GM12891 (cell line): Measurements from ENCODE around the gene MRPL28.

ENCODE experiments used
- DNase-seq: peaks from one replicate; pipeline ENCODE4 v3.0.0; 2011; ENCODE audit warnings: low spot score; ENCODE audit not compliant: insufficient read length
- FAIRE-seq: peaks from 2 replicates; lab custom pipeline; 2011; peaks lifted over from hg19 to GRCh38; lab: Jason Lieb, UNC
- PAX5 ChIP-seq: IDR thresholded peaks from 2 replicates; pipeline ENCODE4 v1.6.1; 2011; ENCODE audit warnings: low read length, moderate library complexity, mild to moderate bottlenecking; ENCODE audit not compliant: insufficient read depth, severe bottlenecking
- POLR2A ChIP-seq: IDR thresholded peaks from 2 replicates; pipeline ENCODE4 v1.6.1; 2011; ENCODE audit warnings: low read depth, low read length, control low read depth
- POLR2AphosphoS5 ChIP-seq: IDR thresholded peaks from 2 replicates; pipeline ENCODE4 v1.6.1; 2011; ENCODE audit warnings: low read depth, low read length, control low read depth
- POU2F2 ChIP-seq: IDR thresholded peaks from 2 replicates; pipeline ENCODE4 v1.6.1; 2011; ENCODE audit warnings: low read depth, mild to moderate bottlenecking, control low read depth, low read length, moderate library complexity
- SPI1 ChIP-seq: IDR thresholded peaks from 2 replicates; pipeline ENCODE4 v1.6.1; 2011; ENCODE audit warnings: low read depth, low read length, control low read depth
- TAF1 ChIP-seq: IDR thresholded peaks from 2 replicates; pipeline ENCODE4 v1.6.1; 2011; ENCODE audit warnings: low read depth, low read length, control low read depth

MRPL28 gene

DNA sequence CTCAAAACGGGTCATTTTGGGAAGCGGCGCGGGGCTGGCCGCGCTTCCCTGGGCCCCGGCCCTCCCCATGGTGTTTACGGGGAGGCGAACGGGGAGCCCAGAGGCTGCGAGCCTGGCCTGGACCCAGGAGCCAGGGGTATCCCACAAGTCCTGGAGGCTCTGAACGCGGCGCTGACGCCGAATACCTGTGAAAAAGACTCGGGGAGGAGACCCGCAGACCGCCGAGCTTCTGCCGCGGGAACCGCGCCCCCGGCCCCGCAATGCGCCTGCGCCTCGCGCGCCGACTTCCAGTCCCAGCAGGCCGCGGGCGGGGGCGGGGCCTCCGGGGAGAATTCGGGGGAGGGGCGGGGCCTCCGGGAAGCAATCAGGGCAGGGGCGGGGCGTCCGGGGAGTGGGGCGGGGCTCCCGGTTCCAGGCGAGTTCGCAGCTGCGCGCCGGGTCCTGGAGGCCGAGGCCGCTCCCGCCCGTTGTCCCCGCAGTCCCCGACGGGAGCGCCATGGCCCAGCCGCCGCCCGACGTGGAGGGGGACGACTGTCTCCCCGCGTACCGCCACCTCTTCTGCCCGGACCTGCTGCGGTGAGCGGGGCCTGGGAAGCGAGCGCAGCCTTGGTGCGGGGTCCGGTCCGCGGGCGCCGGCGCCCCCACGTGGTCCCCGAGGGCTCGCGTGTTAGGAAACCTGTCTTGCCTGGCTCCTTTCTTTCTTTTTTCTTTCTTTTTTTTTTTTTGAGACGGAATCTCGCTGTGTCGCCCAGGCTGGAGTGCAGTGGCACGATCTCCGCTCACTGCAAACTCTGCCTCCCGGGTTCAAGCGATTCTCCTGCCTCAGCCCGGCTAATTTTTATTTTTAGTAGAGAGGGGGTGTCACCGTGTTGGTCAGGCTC, 31.4 kb upstream of the MRPL28 start, which contains the start of gene DECR2:
Gene DECR2 (plus strand): TSS at position 418 of the 881 bp plus-strand sequence. CDS start 79 bp downstream, at position 497.
- FAIRE-seq: peak; percentile 82
- peak; percentile 98 for DNase-seq

DNA sequence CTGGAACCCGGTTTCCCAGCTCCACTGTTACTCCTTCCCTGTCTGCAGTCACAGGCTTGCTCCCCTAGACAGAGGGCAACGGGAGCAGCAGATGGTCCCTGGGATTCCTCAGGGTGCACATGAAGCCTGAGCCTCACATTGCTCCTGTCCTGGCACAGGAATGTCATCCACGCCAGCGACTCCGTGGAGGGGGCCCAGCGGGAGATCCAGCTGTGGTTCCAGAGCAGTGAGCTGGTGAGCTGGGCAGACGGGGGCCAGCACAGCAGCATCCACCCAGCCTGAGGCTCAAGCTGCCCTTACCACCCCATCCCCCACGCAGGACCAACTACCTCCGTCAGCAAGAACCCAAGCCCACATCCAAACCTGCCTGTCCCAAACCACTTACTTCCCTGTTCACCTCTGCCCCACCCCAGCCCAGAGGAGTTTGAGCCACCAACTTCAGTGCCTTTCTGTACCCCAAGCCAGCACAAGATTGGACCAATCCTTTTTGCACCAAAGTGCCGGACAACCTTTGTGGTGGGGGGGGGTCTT, 29.8 kb upstream of the MRPL28 start:
- TF ChIP-seq PAX5 (no peak), POLR2A (no peak), POLR2AphosphoS5 (no peak), TAF1 (no peak), SPI1 (no peak), POU2F2 (no peak)
- FAIRE-seq (no peak), DNase-seq (no peak)

More for the DNA sequence above, 31.4 kb upstream of the MRPL28 start, which contains the start of gene DECR2:
- no peak for TF ChIP-seq POU2F2
- peak; percentile 56; the same call in 1 of the 2 replicates for TF ChIP-seq POLR2AphosphoS5
- peak; percentile 78 for TF ChIP-seq POLR2A
- TF ChIP-seq SPI1: no peak
- TF ChIP-seq TAF1: 0 out of 2 replicates have a peak, but pooled peaks have one; percentile 27
- no peak for TF ChIP-seq PAX5

- FAIRE-seq: no peak
- TF ChIP-seq POLR2AphosphoS5: no peak
- no peak for DNase-seq
Measured at GRCh38 chr16:399340-400019, 29.1 kb upstream of the MRPL28 start.

DNA sequence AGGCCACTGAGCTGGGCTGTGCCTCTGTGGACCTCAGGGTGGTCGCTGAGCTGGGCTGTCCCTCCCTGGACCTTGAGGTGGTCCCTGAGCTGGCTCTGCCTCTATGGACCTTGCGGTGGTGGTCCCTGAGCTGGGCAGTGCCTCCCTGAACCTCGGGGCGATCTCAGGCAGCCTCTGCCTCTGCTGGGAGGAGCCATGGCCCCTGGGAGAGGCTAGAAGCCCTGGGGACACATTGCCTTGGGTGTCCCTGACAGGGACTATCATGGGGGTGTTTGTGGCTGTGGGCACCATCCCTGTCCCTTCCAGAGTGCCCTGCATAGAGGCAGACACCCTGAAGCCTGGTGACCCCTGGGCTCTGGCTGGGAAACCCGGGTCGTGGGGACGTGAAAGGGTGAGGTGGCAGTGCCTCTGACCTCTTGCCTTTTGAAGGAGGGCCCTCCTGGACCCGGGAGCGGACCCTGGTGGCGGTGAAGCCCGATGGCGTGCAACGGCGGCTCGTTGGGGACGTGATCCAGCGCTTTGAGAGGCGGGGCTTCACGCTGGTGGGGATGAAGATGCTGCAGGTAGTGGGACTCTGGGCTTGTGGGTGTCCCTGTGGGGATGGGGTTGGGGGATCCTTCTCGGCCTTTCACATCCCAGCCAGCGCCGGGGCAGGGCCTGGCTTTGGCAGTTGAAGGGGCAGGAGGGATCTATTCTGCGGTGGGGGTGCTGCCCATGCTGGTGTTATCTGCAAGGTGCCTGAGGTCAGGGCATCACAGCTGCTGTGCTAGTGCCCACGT, 28.4 kb upstream of the MRPL28 start:
- no peak for DNase-seq
- no peak for FAIRE-seq
- TF ChIP-seq SPI1 (no peak), PAX5 (no peak), TAF1 (no peak), POLR2AphosphoS5 (no peak), POLR2A (no peak), POU2F2 (no peak)

- FAIRE-seq (no peak), DNase-seq (no peak)
- TF ChIP-seq SPI1: no peak
- TF ChIP-seq PAX5: no peak
Measured at GRCh38 chr16:397736-398332, 27.5 kb upstream of the MRPL28 start.

DNA sequence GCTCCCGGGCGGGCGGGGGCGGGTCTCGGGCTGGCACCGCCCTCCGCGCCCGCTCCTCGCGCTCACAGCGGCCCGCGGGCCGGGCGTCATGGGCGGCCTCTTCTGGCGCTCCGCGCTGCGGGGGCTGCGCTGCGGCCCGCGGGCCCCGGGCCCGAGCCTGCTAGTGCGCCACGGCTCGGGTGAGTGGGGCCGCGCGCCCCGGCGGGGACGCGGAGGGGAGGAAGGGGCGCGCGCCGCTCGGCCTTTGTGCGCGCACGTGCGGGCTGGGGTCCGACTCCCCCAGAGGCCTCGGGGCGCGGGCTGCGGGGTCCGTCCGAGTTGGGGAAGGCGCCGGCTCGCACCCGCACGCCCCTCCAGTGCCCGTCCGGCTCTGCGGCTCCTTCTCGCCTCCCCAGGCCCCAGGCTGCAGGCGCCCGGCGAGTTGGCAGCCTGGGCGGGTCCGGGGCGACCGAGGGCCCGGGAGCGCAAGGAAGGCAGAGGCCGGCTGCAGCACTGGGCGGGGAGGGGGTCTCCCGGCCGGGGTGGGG, 26.9 kb upstream of the MRPL28 start, which contains the start of gene NME4:
Gene NME4 (plus strand): TSS at position 65 of the 527 bp plus-strand sequence. CDS start 24 bp downstream, at position 89.
- DNase-seq: peak; percentile 62

GRCh38 chr16:396605-397004, 26.3 kb upstream of the MRPL28 start:
- no peak for TF ChIP-seq PAX5
- no peak for TF ChIP-seq POLR2AphosphoS5
- no peak for TF ChIP-seq TAF1
- TF ChIP-seq POU2F2: no peak
- TF ChIP-seq POLR2A: no peak
- TF ChIP-seq SPI1: no peak
- FAIRE-seq (no peak), DNase-seq (no peak)

More for the DNA sequence above, 26.9 kb upstream of the MRPL28 start, which contains the start of gene NME4:
- no peak for FAIRE-seq
- TF ChIP-seq POLR2AphosphoS5: no peak
- TF ChIP-seq SPI1: no peak
- no peak for TF ChIP-seq PAX5
- TF ChIP-seq TAF1: no peak
- TF ChIP-seq POLR2A: no peak
- no peak for TF ChIP-seq POU2F2

DNA sequence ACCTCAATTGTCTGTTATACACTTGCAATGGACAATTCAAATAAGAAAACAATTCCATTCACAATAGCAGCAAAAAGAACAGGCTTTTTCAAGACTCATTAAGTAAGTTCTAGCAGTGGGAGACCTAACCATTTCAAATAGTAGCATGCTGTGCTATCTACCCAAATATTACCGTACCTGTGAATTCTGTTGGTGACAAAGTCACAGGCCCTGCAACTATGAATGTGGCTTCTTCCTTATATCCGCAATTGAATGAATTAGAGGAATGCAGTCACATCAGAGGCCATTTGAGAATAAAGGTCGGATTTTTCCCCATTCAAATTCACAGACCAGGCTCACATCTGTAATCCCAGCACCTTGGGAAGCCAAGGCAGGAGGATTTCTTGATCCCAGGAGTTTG, 25.9 kb upstream of the MRPL28 start:
- FAIRE-seq: no peak
- no peak for DNase-seq
- no peak for TF ChIP-seq TAF1
- no peak for TF ChIP-seq POLR2AphosphoS5
- TF ChIP-seq SPI1: no peak
- no peak for TF ChIP-seq PAX5
- no peak for TF ChIP-seq POU2F2
- TF ChIP-seq POLR2A: no peak
